Endodermal cell (in vitro differentiated cells): ENCODE data around the gene ARHGEF10L. TPM values are rescaled to one million over a fixed set of nuclear protein-coding genes. Genes with fewer than 3 reads are reported as not detected.

Experiments
- DNase-seq: peaks from one replicate; pipeline ENCODE4 v3.0.0-alpha.2; 2017
- H3K27ac ChIP-seq: 2 replicates; pipeline ENCODE4 v1.5.1; 2013; ENCODE audit warnings: mild to moderate bottlenecking, low read depth, low read length, moderate library complexity
- H3K27me3 ChIP-seq: 2 replicates; pipeline ENCODE4 v1.6.1; 2013; ENCODE audit warnings: mild to moderate bottlenecking, low read length, moderate library complexity; ENCODE audit not compliant: insufficient read depth, control insufficient read depth, poor library complexity, severe bottlenecking
- H3K36me3 ChIP-seq: 2 replicates; pipeline ENCODE4 v1.7.0; 2013; ENCODE audit warnings: mild to moderate bottlenecking, low read length, moderate library complexity; ENCODE audit not compliant: control insufficient read depth, insufficient read depth
- H3K4me1 ChIP-seq: one replicate; pipeline ENCODE4 v1.7.0; 2013; ENCODE audit warnings: low read length; ENCODE audit not compliant: control insufficient read depth, insufficient read depth
- H3K4me3 ChIP-seq: 2 replicates; pipeline ENCODE4 v1.5.1; 2013; ENCODE audit warnings: mild to moderate bottlenecking, low read length, moderate library complexity
- H3K9ac ChIP-seq: 2 replicates; pipeline ENCODE4 v1.6.1; 2013; ENCODE audit warnings: mild to moderate bottlenecking, low read length, moderate library complexity; ENCODE audit not compliant: poor library complexity, severe bottlenecking; ENCODE audit errors: extremely low read depth
- H3K9me3 ChIP-seq: 2 replicates; pipeline ENCODE4 v1.6.1; 2013; ENCODE audit warnings: mild to moderate bottlenecking, low read length, moderate library complexity; ENCODE audit not compliant: control insufficient read depth
- H3K27ac Mint-ChIP-seq: 2 replicates; pipeline ENCODE4 v1.8.0; 2020; ENCODE audit warnings: mixed read lengths
- H3K27me3 Mint-ChIP-seq: 2 replicates; pipeline ENCODE4 v1.8.0; 2021; ENCODE audit warnings: mild to moderate bottlenecking, mixed read lengths; ENCODE audit not compliant: insufficient read depth
- H3K36me3 Mint-ChIP-seq: 2 replicates; pipeline ENCODE4 v1.8.0; 2020; ENCODE audit warnings: low read depth, mixed read lengths
- H3K4me1 Mint-ChIP-seq: 2 replicates; pipeline ENCODE4 v1.8.0; 2020; ENCODE audit warnings: mixed read lengths
- H3K4me3 Mint-ChIP-seq: 2 replicates; pipeline ENCODE4 v1.8.0; 2020; ENCODE audit warnings: mild to moderate bottlenecking, moderate library complexity, mixed read lengths
- H3K9me3 Mint-ChIP-seq: 2 replicates; pipeline ENCODE4 v1.8.0; 2020; ENCODE audit warnings: mild to moderate bottlenecking, mixed read lengths
- WGBS, 2 experiments: methylation state at CpG; one replicate each; pipeline versions ENCODE4 v1.1.5 to v1.1.7; 2013; ENCODE audit warnings: missing lambda C conversion rate in 2 of 2, mixed read lengths in 1 of 2; ENCODE audit not compliant: insufficient coverage in 1 of 2, insufficient read length in 1 of 2; 5-methylcytosine and 5-hydroxymethylcytosine counted together
- total RNA-seq, 2 donors: library from RNA; stranded (reverse); fragmentation: NEBNext Ultra II Directional in 1 of 2; extraction: Animal tissue kit (Norgen Biotek cat#: 25700) in 1 of 2; gene quantifications; 2 replicates in 1 of 2; 3 replicates in 1 of 2; pipeline ENCODE4 v1.2.1, GENCODE V29; 2021
- TF ChIP-seq, protein P1 (sequence below): fragments of 200-600 bp; sonication (generic); conservative IDR thresholded peaks from 2 replicates; pipeline ENCODE4 v1.5.0; 2021; ENCODE audit warnings: antibody characterized with exemption, mild to moderate bottlenecking

The ARHGEF10L gene
- total RNA-seq, 2 donors from 2014 or later, result 5.2 to 10.5 TPM

DNA sequence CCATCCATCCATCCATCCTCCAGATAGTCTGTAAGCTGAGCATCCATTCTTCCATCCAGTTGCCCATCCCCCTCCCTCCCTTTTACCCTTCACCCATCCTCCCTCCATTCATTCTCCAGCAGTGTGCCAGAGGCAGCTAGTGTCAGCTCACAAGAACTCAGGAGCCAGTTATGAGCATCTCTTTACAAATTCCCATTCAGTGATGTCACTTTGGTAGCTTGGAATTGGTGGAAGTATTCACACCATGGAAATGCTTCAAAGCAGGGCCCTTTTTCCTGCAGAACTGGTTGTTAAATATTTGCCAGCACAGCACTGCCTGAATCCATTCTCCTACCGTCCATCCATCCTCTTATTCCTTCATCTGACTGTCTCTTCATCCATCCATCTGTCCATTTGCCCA is 72.5 kb downstream of the ARHGEF10L start:
- Mint-ChIP-seq H3K4me3 (no peak overlapping the region), H3K36me3 (no peaks in the 10 kb centered on the region), H3K27ac (no peak overlapping the region), H3K27me3 (no peaks in the 10 kb centered on the region), H3K9me3 (no peaks in the 10 kb centered on the region), H3K4me1 (no peaks in the 10 kb centered on the region)
- no peaks in the 10 kb centered on the region for H3K9me3 ChIP-seq
- no peak for DNase-seq
- no peak overlapping the region for H3K27ac ChIP-seq
- no peaks in the 10 kb centered on the region for H3K36me3 ChIP-seq
- TF ChIP-seq, protein P1, sequence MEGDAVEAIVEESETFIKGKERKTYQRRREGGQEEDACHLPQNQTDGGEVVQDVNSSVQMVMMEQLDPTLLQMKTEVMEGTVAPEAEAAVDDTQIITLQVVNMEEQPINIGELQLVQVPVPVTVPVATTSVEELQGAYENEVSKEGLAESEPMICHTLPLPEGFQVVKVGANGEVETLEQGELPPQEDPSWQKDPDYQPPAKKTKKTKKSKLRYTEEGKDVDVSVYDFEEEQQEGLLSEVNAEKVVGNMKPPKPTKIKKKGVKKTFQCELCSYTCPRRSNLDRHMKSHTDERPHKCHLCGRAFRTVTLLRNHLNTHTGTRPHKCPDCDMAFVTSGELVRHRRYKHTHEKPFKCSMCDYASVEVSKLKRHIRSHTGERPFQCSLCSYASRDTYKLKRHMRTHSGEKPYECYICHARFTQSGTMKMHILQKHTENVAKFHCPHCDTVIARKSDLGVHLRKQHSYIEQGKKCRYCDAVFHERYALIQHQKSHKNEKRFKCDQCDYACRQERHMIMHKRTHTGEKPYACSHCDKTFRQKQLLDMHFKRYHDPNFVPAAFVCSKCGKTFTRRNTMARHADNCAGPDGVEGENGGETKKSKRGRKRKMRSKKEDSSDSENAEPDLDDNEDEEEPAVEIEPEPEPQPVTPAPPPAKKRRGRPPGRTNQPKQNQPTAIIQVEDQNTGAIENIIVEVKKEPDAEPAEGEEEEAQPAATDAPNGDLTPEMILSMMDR, result no peak
- H3K4me1 ChIP-seq, result no peaks in the 10 kb centered on the region
- H3K4me3 ChIP-seq, result no peak overlapping the region
- no peaks in the 10 kb centered on the region for H3K27me3 ChIP-seq
- no peak overlapping the region for H3K9ac ChIP-seq
- WGBS, 2 experiments, result 80 to 92% methylated on average over 1 of the region's 1 CpG

DNA sequence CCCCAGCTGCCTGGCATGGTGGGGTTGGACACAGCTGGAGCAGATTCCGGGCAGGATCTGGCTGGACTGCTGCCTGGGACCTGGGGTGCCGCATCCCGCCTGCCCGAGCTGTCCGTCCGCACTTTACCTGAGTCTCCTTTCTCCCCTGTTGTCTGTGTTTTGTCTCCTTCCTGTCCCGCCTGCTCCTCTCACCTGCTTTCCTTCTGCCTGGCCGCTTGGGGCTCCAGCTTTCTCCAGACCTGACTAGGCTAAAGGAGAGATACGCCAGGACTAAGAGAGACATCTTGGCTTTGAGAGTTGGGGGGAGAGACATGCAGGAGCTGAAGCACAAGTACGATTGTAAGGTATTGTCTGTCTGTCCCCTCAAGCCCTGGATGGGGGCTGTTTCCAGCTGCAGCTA is 73.3 kb downstream of the ARHGEF10L start:
- H3K27ac ChIP-seq, result no peak overlapping the region
- no peaks in the 10 kb centered on the region for H3K4me1 Mint-ChIP-seq
- TF ChIP-seq, protein P1, result peak; percentile 45
- H3K4me1 ChIP-seq, result no peaks in the 10 kb centered on the region
- H3K36me3 Mint-ChIP-seq, result no peaks in the 10 kb centered on the region
- no peaks in the 10 kb centered on the region for H3K9me3 Mint-ChIP-seq
- H3K4me3 Mint-ChIP-seq, result no peak overlapping the region
- H3K4me3 ChIP-seq, result no peak overlapping the region
- no peak overlapping the region for H3K9ac ChIP-seq
- H3K27ac Mint-ChIP-seq, result no peak overlapping the region
- DNase-seq, result peak; percentile 71
- no peaks in the 10 kb centered on the region for H3K36me3 ChIP-seq
- H3K27me3 ChIP-seq, result no peaks in the 10 kb centered on the region
- H3K27me3 Mint-ChIP-seq, result no peaks in the 10 kb centered on the region
- H3K9me3 ChIP-seq, result no peaks in the 10 kb centered on the region
- WGBS, 2 experiments, result 92 to 98% methylated on average over 8 to 10 of the region's 10 CpGs

DNA sequence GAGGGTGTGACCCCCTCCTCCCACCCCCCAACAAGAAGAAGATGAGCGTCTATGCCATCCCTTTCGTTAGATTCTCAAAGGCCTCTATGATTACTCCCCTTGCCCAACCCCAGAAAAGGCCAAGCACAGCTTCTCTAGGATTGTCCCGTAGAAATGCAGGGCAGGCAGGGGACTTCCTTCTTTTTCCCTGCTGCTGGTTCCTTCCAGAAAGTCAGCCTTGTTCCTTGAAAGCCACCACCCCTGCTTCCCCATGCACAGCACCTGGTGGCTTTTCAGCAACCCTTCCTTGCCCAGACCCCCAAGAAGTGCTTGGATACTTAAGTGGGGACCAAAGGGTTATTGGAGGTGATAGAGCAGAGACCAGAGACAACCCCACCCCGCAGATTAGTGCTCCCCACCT is 75.1 kb downstream of the ARHGEF10L start:
- Histone ChIP-seq H3K4me1 (no peaks in the 10 kb centered on the region), H3K4me3 (no peak overlapping the region), H3K27ac (no peak overlapping the region), H3K36me3 (no peaks in the 10 kb centered on the region), H3K9ac (no peak overlapping the region), H3K27me3 (no peaks in the 10 kb centered on the region), H3K9me3 (no peaks in the 10 kb centered on the region)
- H3K36me3 Mint-ChIP-seq, result no peaks in the 10 kb centered on the region
- 86 to 93% methylated on average over 2 to 4 of the region's 4 CpGs for WGBS, 2 experiments
- H3K4me1 Mint-ChIP-seq, result no peaks in the 10 kb centered on the region
- no peak for DNase-seq
- no peaks in the 10 kb centered on the region for H3K27me3 Mint-ChIP-seq
- no peak overlapping the region for H3K4me3 Mint-ChIP-seq
- TF ChIP-seq, protein P1, result no peak
- no peak overlapping the region for H3K27ac Mint-ChIP-seq
- no peaks in the 10 kb centered on the region for H3K9me3 Mint-ChIP-seq
